ENCODE results near the gene ERN1.

GRCh38 chr17:64150237-64151015 lies 20.5 kb upstream of the ERN1 start:
- TF ChIP-seq CTCF (conservative IDR thresholded peaks at IDR 0.05; ENCODE audit: low read length) (no peak), EZH2phosphoT487 (IDR thresholded peaks at IDR 0.05; ENCODE audit: borderline replicate concordance) (no peak)
